ENCODE measurements around the gene CDY1.
"Not testable (repeated sequence)": the region's sequence is repeated elsewhere in the genome, so short reads cannot be mapped to it uniquely, and the experiment has no call there.

Gene CDY1

GRCh38 chrY:25621817-25622216, at the start of gene CDY1:
CDY1 (plus strand) TSS chrY:25622117; CDS start chrY:25622443, 326 bp downstream.
- DNase-seq, result not testable (repeated sequence)

GRCh38 chrY:25593336-25593735, 28.6 kb upstream of the CDY1 start:
- DNase-seq, result not testable (repeated sequence)

GRCh38 chrY:25620209-25620608, 1.7 kb upstream of the CDY1 start:
- DNase-seq, result not testable (repeated sequence)

- DNase-seq, result not testable (repeated sequence)
Observed at GRCh38 chrY:25626524-25626923, 4.6 kb downstream of the CDY1 start.

- DNase-seq, result not testable (repeated sequence)
Observed at GRCh38 chrY:25630383-25631112, 8.6 kb downstream of the CDY1 start.

GRCh38 chrY:25639852-25640251, 17.9 kb downstream of the CDY1 start:
- DNase-seq, result not testable (repeated sequence)

GRCh38 chrY:25643024-25643915, 21.4 kb downstream of the CDY1 start:
- DNase-seq, result not testable (repeated sequence)

All from NCI-H446 (cell line).